GM12801 (cell line): Measurements from ENCODE around the gene TXNDC17.

Experiments
- TF ChIP-seq, protein P1 (sequence below): IDR thresholded peaks from one replicate; pipeline ENCODE4 v1.5.1; 2011; ENCODE audit warnings: control low read depth; ENCODE audit not compliant: insufficient read length; ENCODE audit errors: extremely low read depth

The TXNDC17 gene

DNA sequence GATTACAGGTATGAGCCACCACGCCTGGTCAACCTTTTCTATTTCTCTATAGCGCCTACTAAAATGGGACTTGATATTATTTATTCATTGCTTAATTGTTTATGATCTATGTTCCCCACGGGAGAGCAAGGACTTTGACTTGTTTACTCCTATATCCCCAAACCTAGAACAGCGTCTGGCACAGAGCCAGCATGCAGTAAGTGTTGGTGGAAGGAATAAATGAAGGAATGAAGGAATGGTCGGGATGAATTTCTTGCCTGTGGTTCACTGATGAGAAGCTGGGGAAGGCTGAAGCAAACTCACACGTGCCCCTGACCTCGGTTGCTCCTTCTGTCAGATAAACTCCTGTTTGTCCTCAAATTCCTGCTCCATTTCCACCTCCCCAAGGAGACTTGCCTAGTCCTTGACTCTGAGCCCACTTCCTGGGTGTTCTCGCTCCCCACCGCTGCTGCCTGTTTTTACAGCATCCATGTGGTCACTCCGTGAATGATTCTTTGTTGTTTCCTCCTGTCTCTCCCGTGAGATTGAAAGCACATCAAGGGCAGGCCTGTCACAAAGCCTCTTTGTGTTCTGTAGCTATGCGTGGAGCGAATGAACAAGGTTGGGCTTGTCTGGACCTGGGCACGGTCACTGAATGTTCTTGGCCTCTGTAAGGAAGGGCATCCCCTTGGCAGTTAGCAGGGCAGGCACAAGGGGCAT lies 28.0 kb downstream of the TXNDC17 start:
- TF ChIP-seq, protein P1, sequence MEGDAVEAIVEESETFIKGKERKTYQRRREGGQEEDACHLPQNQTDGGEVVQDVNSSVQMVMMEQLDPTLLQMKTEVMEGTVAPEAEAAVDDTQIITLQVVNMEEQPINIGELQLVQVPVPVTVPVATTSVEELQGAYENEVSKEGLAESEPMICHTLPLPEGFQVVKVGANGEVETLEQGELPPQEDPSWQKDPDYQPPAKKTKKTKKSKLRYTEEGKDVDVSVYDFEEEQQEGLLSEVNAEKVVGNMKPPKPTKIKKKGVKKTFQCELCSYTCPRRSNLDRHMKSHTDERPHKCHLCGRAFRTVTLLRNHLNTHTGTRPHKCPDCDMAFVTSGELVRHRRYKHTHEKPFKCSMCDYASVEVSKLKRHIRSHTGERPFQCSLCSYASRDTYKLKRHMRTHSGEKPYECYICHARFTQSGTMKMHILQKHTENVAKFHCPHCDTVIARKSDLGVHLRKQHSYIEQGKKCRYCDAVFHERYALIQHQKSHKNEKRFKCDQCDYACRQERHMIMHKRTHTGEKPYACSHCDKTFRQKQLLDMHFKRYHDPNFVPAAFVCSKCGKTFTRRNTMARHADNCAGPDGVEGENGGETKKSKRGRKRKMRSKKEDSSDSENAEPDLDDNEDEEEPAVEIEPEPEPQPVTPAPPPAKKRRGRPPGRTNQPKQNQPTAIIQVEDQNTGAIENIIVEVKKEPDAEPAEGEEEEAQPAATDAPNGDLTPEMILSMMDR, result no peak

DNA sequence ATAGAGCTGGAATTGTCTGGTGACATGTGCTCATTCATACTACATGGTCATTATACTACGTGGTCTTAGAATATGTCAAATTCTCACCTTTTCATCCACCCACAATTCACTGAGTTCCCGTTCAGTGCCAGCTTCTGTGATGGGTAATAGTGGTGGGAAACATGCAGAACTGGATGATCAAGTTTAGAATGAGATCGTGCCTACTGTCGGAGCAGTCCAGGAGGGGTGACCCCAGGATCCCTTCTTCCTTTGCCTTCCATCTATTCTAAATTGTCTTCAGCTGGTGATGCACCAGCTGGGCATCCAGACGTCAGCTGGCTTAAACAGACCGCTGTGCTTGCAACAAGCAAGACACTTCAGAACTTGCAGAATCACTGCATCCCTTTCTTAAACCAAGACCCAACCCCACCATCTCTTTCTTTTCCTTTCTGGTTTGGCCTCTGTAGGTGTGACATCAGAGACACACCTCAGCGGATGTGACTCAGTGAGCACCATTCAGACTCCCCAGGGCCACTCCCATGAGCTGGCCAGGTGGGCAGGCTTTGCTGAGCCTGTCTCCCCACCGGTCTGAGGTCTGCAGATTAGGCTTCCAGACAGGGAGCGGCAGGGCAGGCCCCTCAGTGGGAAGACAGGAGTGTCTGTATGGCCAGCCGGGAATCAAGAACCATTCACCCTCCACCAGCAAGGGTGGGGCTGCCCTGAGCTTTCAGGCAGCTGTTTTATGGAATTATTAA lies 28.8 kb downstream of the TXNDC17 start:
- TF ChIP-seq, protein P1, result no peak

DNA sequence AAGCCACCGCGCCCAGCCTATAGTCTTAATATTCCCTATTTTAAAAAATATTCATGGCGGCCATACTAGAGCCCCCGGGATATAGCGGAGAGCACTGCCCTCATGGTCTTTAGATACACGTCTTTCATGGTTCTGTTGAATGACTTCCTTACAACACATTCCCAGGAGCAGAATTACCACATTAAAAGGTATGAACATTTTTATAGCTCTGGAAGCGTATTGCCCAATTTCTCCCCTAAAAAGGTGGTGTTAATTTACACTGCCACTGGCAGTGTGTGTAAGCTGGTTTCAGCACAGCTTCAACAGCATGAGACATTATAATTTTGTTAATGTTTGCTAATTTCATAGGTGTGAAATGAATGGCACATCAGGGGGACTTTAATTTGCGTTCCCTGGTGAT lies 29.7 kb downstream of the TXNDC17 start:
- TF ChIP-seq, protein P1, result no peak

DNA sequence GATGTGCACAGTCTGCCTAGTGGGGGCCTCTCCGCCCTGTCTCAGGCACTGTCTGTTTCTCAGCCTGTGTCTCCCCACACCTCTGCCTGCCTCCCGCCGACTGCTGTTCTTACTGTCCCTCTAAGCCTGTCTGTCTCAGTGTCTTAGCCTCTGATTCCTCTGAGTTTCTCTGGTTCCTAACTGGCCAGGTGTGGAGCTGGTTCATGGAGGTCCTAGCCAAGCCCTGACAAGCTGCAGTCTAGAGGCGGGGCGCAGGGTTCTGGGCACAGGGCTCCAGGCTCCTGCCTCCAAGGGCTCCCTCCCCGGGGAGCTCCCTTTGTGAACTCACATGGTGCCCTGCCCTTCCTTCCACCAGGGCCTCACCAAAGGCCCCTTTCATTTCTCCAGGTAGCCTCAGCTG lies 30.1 kb downstream of the TXNDC17 start:
- TF ChIP-seq, protein P1, result no peak

DNA sequence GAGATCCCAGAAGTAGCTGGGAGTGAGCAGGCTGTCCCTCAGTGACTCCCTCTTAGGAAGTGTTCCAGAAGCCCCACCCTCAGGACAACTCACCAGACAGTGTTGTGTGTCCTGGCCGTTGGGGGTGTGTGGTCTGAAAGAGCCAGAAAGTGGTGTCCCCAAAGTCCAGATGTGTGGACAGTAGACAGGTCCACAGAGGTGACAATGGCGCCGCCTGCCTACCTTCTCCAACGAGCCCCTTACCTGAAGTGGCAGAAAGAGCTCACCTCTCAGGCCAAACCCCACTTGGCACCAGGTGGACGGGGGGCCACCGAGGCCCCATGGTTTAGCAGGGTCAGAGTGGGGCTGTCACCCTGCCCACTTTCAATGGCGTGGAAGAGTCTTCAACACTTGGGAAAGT lies 30.6 kb downstream of the TXNDC17 start:
- TF ChIP-seq, protein P1, result no peak

DNA sequence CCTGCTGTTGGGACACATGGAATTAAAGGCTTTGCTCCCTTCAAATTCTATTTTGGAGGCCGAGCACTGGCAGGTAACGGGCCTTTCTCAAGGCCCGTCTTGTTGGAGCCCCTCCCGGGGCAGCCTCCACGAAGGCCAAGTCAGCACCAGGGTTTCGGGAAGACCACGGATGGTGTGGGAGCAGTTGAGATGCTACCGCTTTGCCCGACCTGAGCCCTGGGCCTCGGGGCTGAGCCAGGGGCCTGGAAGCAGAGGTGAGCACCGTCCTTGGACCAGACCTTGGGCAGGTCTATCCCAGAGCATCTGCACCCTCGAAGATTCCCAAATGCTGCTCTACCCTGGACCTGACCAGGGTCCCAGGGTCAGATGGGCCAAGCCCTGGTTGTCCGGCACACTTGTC lies 33.7 kb downstream of the TXNDC17 start:
- TF ChIP-seq, protein P1, result no peak

DNA sequence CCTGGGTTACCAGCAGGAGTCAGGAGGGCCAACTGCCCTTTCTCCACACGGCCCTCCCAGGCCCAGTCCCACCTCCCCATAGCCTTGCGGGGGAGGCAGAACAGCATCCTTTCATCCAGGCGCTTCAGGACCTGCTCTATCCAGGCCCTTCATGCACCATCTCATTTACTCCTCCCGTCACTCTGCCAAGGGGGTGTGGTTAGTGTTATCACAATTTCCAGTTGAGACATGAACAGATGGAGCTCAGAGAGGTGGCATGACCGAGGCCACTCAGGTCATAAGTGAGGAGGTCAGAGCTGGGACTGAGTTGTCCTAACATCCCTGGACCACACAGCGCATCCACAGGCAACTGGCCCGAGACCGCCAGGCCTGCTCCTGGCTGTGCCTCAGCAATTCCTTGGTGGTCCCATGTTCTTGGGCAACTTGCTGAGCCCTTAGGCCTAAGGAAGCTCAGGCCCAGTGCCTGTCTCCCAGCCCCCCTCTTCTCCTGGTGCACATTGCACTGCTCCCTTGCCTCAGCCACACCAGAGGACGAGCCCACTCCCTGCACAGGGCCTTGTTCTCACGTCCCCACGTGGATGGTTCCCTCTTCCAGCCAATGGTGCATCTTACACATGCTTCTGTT lies 34.5 kb downstream of the TXNDC17 start:
- TF ChIP-seq, protein P1, result no peak
